ENCODE data around the gene ABCD1.
A peak's percentile ranks its signal among the peaks of the same experiment; 100 is the strongest.

ABCD1 gene

GRCh38 chrX:153706799-153707198 is 17.9 kb upstream of the ABCD1 start:
- no peak for TF ChIP-seq JUND (IDR thresholded peaks at IDR 0.05; ENCODE audit: low read depth)
- in situ Hi-C loops (cut with HindIII; ENCODE audit: low pct_unique_long_range_greater_than_20kb, low sequenced_read_pairs) = no loop called here

GRCh38 chrX:153707406-153707805 is 17.2 kb upstream of the ABCD1 start:
- TF ChIP-seq JUND (IDR thresholded peaks at IDR 0.05; ENCODE audit: low read depth) = no peak
- in situ Hi-C loops (cut with HindIII; ENCODE audit: low pct_unique_long_range_greater_than_20kb, low sequenced_read_pairs) = no loop called here
- DNase-seq (ENCODE audit: low read depth in 1 of 2, low spot score in 1 of 2) = no peak

More at GRCh38 chrX:153706799-153707198, 17.9 kb upstream of the ABCD1 start:
- no peak for DNase-seq (ENCODE audit: low read depth in 1 of 2, low spot score in 1 of 2)

GRCh38 chrX:153708415-153708814 is 16.2 kb upstream of the ABCD1 start:
- in situ Hi-C loops (cut with HindIII; ENCODE audit: low pct_unique_long_range_greater_than_20kb, low sequenced_read_pairs) = no loop called here
- DNase-seq (ENCODE audit: low read depth in 1 of 2, low spot score in 1 of 2) = peak in 1 of 2 experiments; percentile 49
- no peak for TF ChIP-seq JUND (IDR thresholded peaks at IDR 0.05; ENCODE audit: low read depth)

GRCh38 chrX:153709726-153710674 is 14.7 kb upstream of the ABCD1 start:
- in situ Hi-C loops (cut with HindIII; ENCODE audit: low pct_unique_long_range_greater_than_20kb, low sequenced_read_pairs) = no loop called here
- no peak for DNase-seq (ENCODE audit: low read depth in 1 of 2, low spot score in 1 of 2)
- no peak for TF ChIP-seq JUND (IDR thresholded peaks at IDR 0.05; ENCODE audit: low read depth)

GRCh38 chrX:153714256-153714655 is 10.4 kb upstream of the ABCD1 start:
- no peak for DNase-seq (ENCODE audit: low read depth in 1 of 2, low spot score in 1 of 2)
- in situ Hi-C loops (cut with HindIII; ENCODE audit: low pct_unique_long_range_greater_than_20kb, low sequenced_read_pairs) = no loop called here
- no peak for TF ChIP-seq JUND (IDR thresholded peaks at IDR 0.05; ENCODE audit: low read depth)

GRCh38 chrX:153717445-153717844 is 7.2 kb upstream of the ABCD1 start:
- in situ Hi-C loops (cut with HindIII; ENCODE audit: low pct_unique_long_range_greater_than_20kb, low sequenced_read_pairs) = no loop called here
- no peak for TF ChIP-seq JUND (IDR thresholded peaks at IDR 0.05; ENCODE audit: low read depth)
- DNase-seq (ENCODE audit: low read depth in 1 of 2, low spot score in 1 of 2) = no peak

GRCh38 chrX:153719238-153719637 is 5.4 kb upstream of the ABCD1 start:
- TF ChIP-seq JUND (IDR thresholded peaks at IDR 0.05; ENCODE audit: low read depth) = no peak
- in situ Hi-C loops (cut with HindIII; ENCODE audit: low pct_unique_long_range_greater_than_20kb, low sequenced_read_pairs) = no loop called here
- no peak for DNase-seq (ENCODE audit: low read depth in 1 of 2, low spot score in 1 of 2)

- no peak for DNase-seq (ENCODE audit: low read depth in 1 of 2, low spot score in 1 of 2)
- no peak for TF ChIP-seq JUND (IDR thresholded peaks at IDR 0.05; ENCODE audit: low read depth)
- in situ Hi-C loops (cut with HindIII; ENCODE audit: low pct_unique_long_range_greater_than_20kb, low sequenced_read_pairs) = no loop called here
Measured at GRCh38 chrX:153719701-153720100, 5.0 kb upstream of the ABCD1 start.

- TF ChIP-seq JUND (IDR thresholded peaks at IDR 0.05; ENCODE audit: low read depth) = no peak
- DNase-seq (ENCODE audit: low read depth in 1 of 2, low spot score in 1 of 2) = peak in 1 of 2 experiments; percentile 45
Measured at GRCh38 chrX:153722704-153723350, 1.8 kb upstream of the ABCD1 start.

GRCh38 chrX:153723351-153724251 is 1.1 kb upstream of the ABCD1 start:
- peak in 1 of 2 experiments; percentile 44 for DNase-seq (ENCODE audit: low read depth in 1 of 2, low spot score in 1 of 2)
- in situ Hi-C loops (cut with HindIII; ENCODE audit: low pct_unique_long_range_greater_than_20kb, low sequenced_read_pairs) = no loop called here
- no peak for TF ChIP-seq JUND (IDR thresholded peaks at IDR 0.05; ENCODE audit: low read depth)

More at GRCh38 chrX:153722704-153723350, 1.8 kb upstream of the ABCD1 start:
- in situ Hi-C loops (cut with HindIII; ENCODE audit: low pct_unique_long_range_greater_than_20kb, low sequenced_read_pairs) = no loop called here

- in situ Hi-C loops (cut with HindIII; ENCODE audit: low pct_unique_long_range_greater_than_20kb, low sequenced_read_pairs) = no loop called here
- DNase-seq (ENCODE audit: low read depth in 1 of 2, low spot score in 1 of 2) = no peak
- no peak for TF ChIP-seq JUND (IDR thresholded peaks at IDR 0.05; ENCODE audit: low read depth)
Measured at GRCh38 chrX:153725039-153725831, 579 bp downstream of the ABCD1 start.

All from T47D (cell line).